H9 (cell line): ENCODE results near the gene ZNF613. TPM values are rescaled to one million over a fixed set of nuclear protein-coding genes. Genes with fewer than 3 reads are reported as not detected.

ENCODE experiments used
- DNase-seq: peaks from one replicate; pipeline ENCODE4 v3.0.0-alpha.2; 2017
- H2AFZ ChIP-seq: one replicate; pipeline ENCODE4 v1.6.1; 2013; ENCODE audit warnings: mild to moderate bottlenecking, low read length, control low read depth, moderate library complexity
- H2AK5ac ChIP-seq: 2 replicates; pipeline ENCODE4 v1.6.1; 2013; ENCODE audit warnings: low read length, control low read depth, mixed read lengths; ENCODE audit not compliant: insufficient read length
- H2BK120ac ChIP-seq: one replicate; pipeline ENCODE4 v1.6.1; 2013; ENCODE audit warnings: low read depth, mild to moderate bottlenecking, low read length, control low read depth, inconsistent platforms; ENCODE audit not compliant: poor library complexity, severe bottlenecking
- H2BK12ac ChIP-seq: 2 replicates; pipeline ENCODE4 v1.6.1; 2013; ENCODE audit warnings: low read length, control low read depth, mixed read lengths, low read depth; ENCODE audit not compliant: insufficient read length
- H2BK15ac ChIP-seq: 2 replicates; pipeline ENCODE4 v1.6.1; 2013; ENCODE audit warnings: low read depth, low read length, control low read depth
- H2BK20ac ChIP-seq: one replicate; pipeline ENCODE4 v1.6.1; 2013; ENCODE audit warnings: low read depth, mild to moderate bottlenecking, low read length, control low read depth, inconsistent platforms; ENCODE audit not compliant: poor library complexity, severe bottlenecking
- H2BK5ac ChIP-seq: 2 replicates; pipeline ENCODE4 v1.6.1; 2013; ENCODE audit warnings: low read length, control low read depth, mixed read lengths; ENCODE audit not compliant: insufficient read length
- H3K14ac ChIP-seq: 2 replicates; pipeline ENCODE4 v1.6.1; 2013; ENCODE audit warnings: low read length, control low read depth; ENCODE audit not compliant: insufficient read depth
- H3K18ac ChIP-seq: 2 replicates; pipeline ENCODE4 v1.6.1; 2013; ENCODE audit warnings: low read depth, mild to moderate bottlenecking, mixed read lengths, low read length, control low read depth; ENCODE audit not compliant: insufficient read length
- H3K23ac ChIP-seq: 2 replicates; pipeline ENCODE4 v1.6.1; 2013; ENCODE audit warnings: low read length, control low read depth, mixed read lengths, low read depth; ENCODE audit not compliant: insufficient read length
- H3K23me2 ChIP-seq: 2 replicates; pipeline ENCODE4 v1.6.1; 2013; ENCODE audit warnings: low read depth, mild to moderate bottlenecking, mixed read lengths, low read length, control low read depth; ENCODE audit not compliant: insufficient read length, poor library complexity, severe bottlenecking
- H3K27ac ChIP-seq: 2 replicates; pipeline ENCODE4 v1.5.1; 2013; ENCODE audit warnings: low read length, control low read depth, mixed read lengths, low read depth; ENCODE audit not compliant: insufficient read length
- H3K27me3 ChIP-seq: 2 replicates; pipeline ENCODE4 v1.6.1; 2013; ENCODE audit warnings: low read length, control low read depth, inconsistent platforms; ENCODE audit not compliant: insufficient read depth
- H3K4ac ChIP-seq: 2 replicates; pipeline ENCODE4 v1.6.1; 2013; ENCODE audit warnings: low read depth, mild to moderate bottlenecking, control low read depth, inconsistent platforms, low read length, moderate library complexity
- H3K4me1 ChIP-seq: 2 replicates; pipeline ENCODE4 v1.6.1; 2013; ENCODE audit warnings: low read length, control low read depth, inconsistent platforms; ENCODE audit not compliant: insufficient read depth
- H3K4me2 ChIP-seq: 2 replicates; pipeline ENCODE4 v1.6.1; 2013; ENCODE audit warnings: low read length, control low read depth, mixed read lengths; ENCODE audit not compliant: insufficient read length, insufficient read depth
- H3K56ac ChIP-seq: 2 replicates; pipeline ENCODE4 v1.6.1; 2013; ENCODE audit warnings: low read depth, mild to moderate bottlenecking, mixed read lengths, low read length, control low read depth; ENCODE audit not compliant: insufficient read length
- H3K79me1 ChIP-seq: 2 replicates; pipeline ENCODE4 v1.6.1; 2013; ENCODE audit warnings: low read depth, mild to moderate bottlenecking, moderate library complexity, low read length, control low read depth, inconsistent platforms; ENCODE audit not compliant: insufficient read depth, poor library complexity, severe bottlenecking
- H3K79me2 ChIP-seq: 2 replicates; pipeline ENCODE4 v1.6.1; 2013; ENCODE audit warnings: low read length, control low read depth, inconsistent platforms; ENCODE audit not compliant: insufficient read depth
- H3K9ac ChIP-seq: 2 replicates; pipeline ENCODE4 v1.6.1; 2013; ENCODE audit warnings: low read length, control low read depth, mixed read lengths; ENCODE audit not compliant: insufficient read length; ENCODE audit errors: extremely low read depth
- H3K9me3 ChIP-seq: one replicate; pipeline ENCODE4 v1.6.1; 2013; ENCODE audit warnings: low read depth, low read length, inconsistent platforms; ENCODE audit not compliant: control insufficient read depth
- H3T11ph ChIP-seq: one replicate; pipeline ENCODE4 v1.6.1; 2013; ENCODE audit warnings: mild to moderate bottlenecking, low read length, control low read depth, inconsistent platforms
- H4K20me1 ChIP-seq: one replicate; pipeline ENCODE4 v1.6.1; 2013; ENCODE audit not compliant: control insufficient read depth, insufficient read length, insufficient read depth
- H4K5ac ChIP-seq: 2 replicates; pipeline ENCODE4 v1.6.1; 2013; ENCODE audit warnings: low read depth, mild to moderate bottlenecking, mixed read lengths, low read length, control low read depth; ENCODE audit not compliant: insufficient read length
- H4K8ac ChIP-seq: replicated peaks from 2 replicates; pipeline ENCODE4 v1.6.1; 2013; ENCODE audit warnings: low read length, control low read depth, mixed read lengths, low read depth; ENCODE audit not compliant: insufficient read length
- H4K91ac ChIP-seq: 2 replicates; pipeline ENCODE4 v1.6.1; 2013; ENCODE audit warnings: low read depth, mild to moderate bottlenecking, moderate library complexity, mixed read lengths, low read length, control low read depth; ENCODE audit not compliant: insufficient read length
- H3K27ac Mint-ChIP-seq, 3 experiments: 2 replicates in 2 of 3; 3 replicates in 1 of 3; pipeline ENCODE4 v1.8.0; 2020 to 2021; ENCODE audit warnings: mixed read lengths in 3 of 3, mild to moderate bottlenecking in 1 of 3, moderate library complexity in 1 of 3
- H3K27me3 Mint-ChIP-seq: 2 replicates; pipeline ENCODE4 v1.8.0; 2021; ENCODE audit warnings: low read depth, mild to moderate bottlenecking, moderate library complexity, mixed read lengths
- H3K36me3 Mint-ChIP-seq, 3 experiments: 2 replicates in 2 of 3; 3 replicates in 1 of 3; pipeline ENCODE4 v1.8.0; 2020 to 2021; ENCODE audit warnings: low read depth in 3 of 3, mixed read lengths in 3 of 3; ENCODE audit not compliant: insufficient read depth in 1 of 3
- H3K4me1 Mint-ChIP-seq, 2 experiments: 2 replicates each; pipeline ENCODE4 v1.8.0; 2020; ENCODE audit warnings: mixed read lengths in 2 of 2
- H3K4me3 Mint-ChIP-seq, 2 experiments: 2 replicates in 1 of 2; 3 replicates in 1 of 2; pipeline ENCODE4 v1.8.0; 2020 to 2021; ENCODE audit warnings: mild to moderate bottlenecking in 2 of 2, mixed read lengths in 2 of 2, moderate library complexity in 1 of 2
- H3K9me3 Mint-ChIP-seq, 2 experiments: 2 replicates in 1 of 2; 3 replicates in 1 of 2; pipeline ENCODE4 v1.8.0; 2020; ENCODE audit warnings: mild to moderate bottlenecking in 2 of 2, mixed read lengths in 2 of 2, moderate library complexity in 1 of 2
- WGBS: extraction: QIAGEN DNeasy Blood & Tissue Kit; methylation state at CpG from one replicate; pipeline ENCODE4 v1.1.7; 2013; ENCODE audit warnings: missing lambda C conversion rate, low lambda C conversion rate, mixed read lengths; ENCODE audit not compliant: insufficient read length; ENCODE audit errors: extremely low coverage; 5-methylcytosine and 5-hydroxymethylcytosine counted together
- total RNA-seq: library from RNA; stranded (reverse); gene quantifications from 2 replicates; pipeline ENCODE4 v1.2.1, GENCODE V29; 2021
- TF ChIP-seq, protein P1 (sequence below): fragments of 200-600 bp; sonication (generic); conservative IDR thresholded peaks from 3 replicates; pipeline ENCODE4 v1.8.0; 2021; ENCODE audit warnings: antibody characterized with exemption, mild to moderate bottlenecking

Gene ZNF613
- total RNA-seq, 1 experiment from 2014 or later: 20.6 TPM

DNA sequence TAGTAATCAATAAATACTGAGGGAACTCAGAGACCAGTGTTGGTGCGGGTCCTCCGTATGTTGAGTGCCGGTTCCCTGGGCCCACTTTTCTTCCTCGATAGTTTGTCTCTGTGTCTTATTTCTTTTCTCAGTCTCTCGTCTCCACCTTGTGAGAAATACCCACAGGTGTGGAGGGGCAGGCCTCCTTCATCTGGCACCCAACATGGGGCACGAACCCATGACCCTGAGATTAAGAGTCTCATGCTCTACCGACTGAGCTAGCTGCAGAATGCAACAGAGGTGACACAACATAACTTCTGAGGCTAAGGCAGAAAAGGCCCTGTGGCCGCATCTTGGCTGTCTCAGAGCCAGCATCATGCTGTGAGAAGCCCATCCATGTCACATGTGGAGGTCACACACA lies 5.3 kb upstream of the ZNF613 start:
- Histone ChIP-seq H2BK20ac (no peak overlapping the region), H3K4ac (no peak overlapping the region), H4K8ac (no peak overlapping the region), H4K5ac (no peak overlapping the region), H3K18ac (no peak overlapping the region), H3K23ac (no peak overlapping the region), H3T11ph (no peak overlapping the region), H2AK5ac (no peak overlapping the region), H3K79me1 (no peaks in the 10 kb centered on the region), H3K9me3 (peaks cover 71% of the 10 kb centered on the region), H2BK15ac (no peak overlapping the region), H2BK120ac (no peak overlapping the region), H4K91ac (no peak overlapping the region), H3K27ac (no peak overlapping the region), H3K9ac (no peak overlapping the region), H3K23me2 (no peaks in the 10 kb centered on the region), H3K56ac (no peak overlapping the region), H2AFZ (no peak overlapping the region), H2BK12ac (no peak overlapping the region), H3K4me2 (no peak overlapping the region), H3K4me1 (no peaks in the 10 kb centered on the region), H3K27me3 (no peaks in the 10 kb centered on the region), H3K14ac (no peak overlapping the region), H4K20me1 (no peaks in the 10 kb centered on the region), H3K79me2 (no peaks in the 10 kb centered on the region), H2BK5ac (no peak overlapping the region)
- no peak overlapping the region for H3K4me3 Mint-ChIP-seq
- H3K27me3 Mint-ChIP-seq: peaks cover 18% of the 10 kb centered on the region
- DNase-seq: no peak
- H3K27ac Mint-ChIP-seq: no peak overlapping the region
- peaks cover 2 to 3% of the 10 kb centered on the region in 2 experiments; a peak in 2 of 4 replicates for H3K4me1 Mint-ChIP-seq
- H3K36me3 Mint-ChIP-seq: peaks cover 24 to 75% (median 46%) of the 10 kb centered on the region in 3 experiments
- peaks cover 89 to 91% of the 10 kb centered on the region in 2 experiments for H3K9me3 Mint-ChIP-seq
- WGBS: no CpG with 5 or more reads among the region's 8 CpGs
- TF ChIP-seq, protein P1, sequence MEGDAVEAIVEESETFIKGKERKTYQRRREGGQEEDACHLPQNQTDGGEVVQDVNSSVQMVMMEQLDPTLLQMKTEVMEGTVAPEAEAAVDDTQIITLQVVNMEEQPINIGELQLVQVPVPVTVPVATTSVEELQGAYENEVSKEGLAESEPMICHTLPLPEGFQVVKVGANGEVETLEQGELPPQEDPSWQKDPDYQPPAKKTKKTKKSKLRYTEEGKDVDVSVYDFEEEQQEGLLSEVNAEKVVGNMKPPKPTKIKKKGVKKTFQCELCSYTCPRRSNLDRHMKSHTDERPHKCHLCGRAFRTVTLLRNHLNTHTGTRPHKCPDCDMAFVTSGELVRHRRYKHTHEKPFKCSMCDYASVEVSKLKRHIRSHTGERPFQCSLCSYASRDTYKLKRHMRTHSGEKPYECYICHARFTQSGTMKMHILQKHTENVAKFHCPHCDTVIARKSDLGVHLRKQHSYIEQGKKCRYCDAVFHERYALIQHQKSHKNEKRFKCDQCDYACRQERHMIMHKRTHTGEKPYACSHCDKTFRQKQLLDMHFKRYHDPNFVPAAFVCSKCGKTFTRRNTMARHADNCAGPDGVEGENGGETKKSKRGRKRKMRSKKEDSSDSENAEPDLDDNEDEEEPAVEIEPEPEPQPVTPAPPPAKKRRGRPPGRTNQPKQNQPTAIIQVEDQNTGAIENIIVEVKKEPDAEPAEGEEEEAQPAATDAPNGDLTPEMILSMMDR: no peak
